K562 (cell line): ENCODE results near the gene PET117. TPM values are rescaled to one million over a fixed set of nuclear protein-coding genes. Genes with fewer than 3 reads are reported as not detected.

Experiments
- HDAC2 ChIP-seq: fragments of 450-650 bp; IDR thresholded peaks from 2 replicates; pipeline ENCODE4 v1.6.1; 2016; ENCODE audit warnings: mild to moderate bottlenecking
- HMBOX1 ChIP-seq: sonication (generic); IDR thresholded peaks from 2 replicates; pipeline ENCODE4 v1.6.1; 2016
- HNRNPH1 ChIP-seq: fragments of 200-400 bp; formaldehyde crosslinking; optimal IDR thresholded peaks from 2 replicates; pipeline ENCODE3; 2017; ENCODE audit warnings: low read depth, mild to moderate bottlenecking, low read length, moderate library complexity
- KLF13 ChIP-seq: fragments of 450-650 bp; IDR thresholded peaks from 2 replicates; pipeline ENCODE4 v1.6.1; 2016; ENCODE audit warnings: missing genetic modification characterization, low read depth, mild to moderate bottlenecking, missing compliant biosample characterization, moderate library complexity, borderline replicate concordance
- SP2 ChIP-seq: IDR thresholded peaks from 2 replicates; pipeline ENCODE4 v1.6.1; 2011; ENCODE audit warnings: mild to moderate bottlenecking, low read depth, low read length, moderate library complexity; ENCODE audit not compliant: poor library complexity, severe bottlenecking; ENCODE audit errors: extremely low read depth
- TARDBP ChIP-seq: fragments of 450-650 bp; IDR thresholded peaks from 2 replicates; pipeline ENCODE4 v1.6.1; 2016
- polyA plus RNA-seq, 8 experiments: library from polyadenylated mRNA; depleted of rRNA in 4 of 8; stranded (reverse) in 5 of 8; unstranded in 3 of 8; fragments of >200 nt; fragmentation: Nextera tagmentation in 2 of 8; fragmentation: Illumina TruSeq in 1 of 8; extraction: Ambion mirVana in 2 of 8; extraction: Trizol in 1 of 8; gene quantifications; 2 replicates each; pipeline versions ENCODE4 v1.2.1 to v1.2.3, GENCODE V29; 2011 to 2014; ENCODE audit warnings: inconsistent platforms in 1 of 8, missing spikeins in 1 of 8
- total RNA-seq, 7 experiments: library from RNA; depleted of rRNA in 6 of 7; stranded (reverse); fragments of >200 nt in 6 of 7; fragmentation: Illumina TruSeq in 2 of 7; extraction: Trizol in 2 of 7; gene quantifications; 2 replicates each; pipeline versions ENCODE4 v1.2.1 to v1.2.3, GENCODE V29; 2011 to 2021; ENCODE audit warnings: low replicate concordance in 1 of 7
- TF ChIP-seq, protein P1 (sequence below), 2 experiments: fragments of 450-650 bp in 1 of 2; sonication (generic) in 1 of 2; formaldehyde crosslinking in 1 of 2; IDR thresholded peaks; 2 replicates each; pipeline versions ENCODE4 v1.7.1 to v1.9.0; 2016 to 2022; ENCODE audit warnings: inconsistent platforms in 1 of 2, mild to moderate bottlenecking in 1 of 2, missing genetic modification reagents in 1 of 2
- TF ChIP-seq, protein P2 (sequence below): fragments of 250-450 bp; sonication (Bioruptor Pico); IDR thresholded peaks from 2 replicates; pipeline ENCODE4 v1.8.0; 2021; ENCODE audit warnings: borderline replicate concordance, mild to moderate bottlenecking, moderate library complexity; ENCODE audit not compliant: poor library complexity, severe bottlenecking
- TF ChIP-seq, protein P3 (sequence below): sonication (generic); formaldehyde crosslinking; IDR thresholded peaks from 2 replicates; pipeline ENCODE4 v1.8.0; 2023; ENCODE audit warnings: missing genetic modification reagents, mild to moderate bottlenecking, borderline replicate concordance

The PET117 gene
- total and polyA plus RNA-seq, 9 of the 15 experiments (the other 6 are each of a cell fraction or from before 2014, with no cell fraction given): 7.1 to 18.2 (median 12.4) TPM

DNA sequence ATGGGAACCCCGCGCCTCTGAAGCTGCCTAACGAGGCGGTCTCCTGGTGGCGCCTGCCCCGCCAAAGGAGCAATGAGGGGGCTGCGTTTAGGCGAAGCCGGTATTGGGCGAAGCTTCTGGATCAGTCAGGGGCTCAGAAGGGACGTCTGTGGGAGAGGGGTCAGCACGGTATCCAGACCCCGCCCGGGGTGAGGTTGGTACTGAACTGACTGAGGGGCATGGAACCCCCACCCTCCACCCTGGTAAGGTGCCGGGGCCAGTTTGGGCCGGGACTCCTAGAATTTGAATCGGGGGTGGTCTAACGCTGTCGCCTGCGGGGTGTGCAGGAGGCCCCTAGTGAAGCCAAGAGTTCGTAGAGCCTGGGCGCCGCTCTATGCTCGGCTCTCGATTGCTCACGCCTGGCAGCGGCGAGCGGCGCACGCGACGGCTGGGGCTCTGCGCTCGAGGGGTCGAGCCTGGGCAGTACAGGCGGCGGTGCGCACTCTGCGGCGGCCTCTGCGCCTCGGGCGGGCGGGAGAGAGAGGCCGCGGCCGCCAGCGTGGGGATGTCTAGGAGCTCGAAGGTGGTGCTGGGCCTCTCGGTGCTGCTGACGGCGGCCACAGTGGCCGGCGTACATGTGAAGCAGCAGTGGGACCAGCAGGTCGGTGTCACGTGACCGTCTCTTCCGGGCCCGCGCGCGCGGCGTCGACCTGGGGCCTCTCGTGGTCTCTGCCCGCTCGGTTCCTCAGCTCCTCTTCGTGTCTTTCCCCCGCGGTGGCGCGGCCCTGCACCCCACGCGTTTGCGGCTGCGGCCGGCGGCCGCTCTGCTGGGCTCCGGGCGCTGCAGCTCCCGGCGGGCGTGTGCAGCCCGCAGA is at the start of gene PET117, which contains the start of gene KAT14 (continued):
- TF ChIP-seq HMBOX1 (no peak), HNRNPH1 (no peak), HDAC2 (no peak), SP2 (no peak), KLF13 (tag) (no peak), TARDBP (no peak)
- TF ChIP-seq, protein P1, sequence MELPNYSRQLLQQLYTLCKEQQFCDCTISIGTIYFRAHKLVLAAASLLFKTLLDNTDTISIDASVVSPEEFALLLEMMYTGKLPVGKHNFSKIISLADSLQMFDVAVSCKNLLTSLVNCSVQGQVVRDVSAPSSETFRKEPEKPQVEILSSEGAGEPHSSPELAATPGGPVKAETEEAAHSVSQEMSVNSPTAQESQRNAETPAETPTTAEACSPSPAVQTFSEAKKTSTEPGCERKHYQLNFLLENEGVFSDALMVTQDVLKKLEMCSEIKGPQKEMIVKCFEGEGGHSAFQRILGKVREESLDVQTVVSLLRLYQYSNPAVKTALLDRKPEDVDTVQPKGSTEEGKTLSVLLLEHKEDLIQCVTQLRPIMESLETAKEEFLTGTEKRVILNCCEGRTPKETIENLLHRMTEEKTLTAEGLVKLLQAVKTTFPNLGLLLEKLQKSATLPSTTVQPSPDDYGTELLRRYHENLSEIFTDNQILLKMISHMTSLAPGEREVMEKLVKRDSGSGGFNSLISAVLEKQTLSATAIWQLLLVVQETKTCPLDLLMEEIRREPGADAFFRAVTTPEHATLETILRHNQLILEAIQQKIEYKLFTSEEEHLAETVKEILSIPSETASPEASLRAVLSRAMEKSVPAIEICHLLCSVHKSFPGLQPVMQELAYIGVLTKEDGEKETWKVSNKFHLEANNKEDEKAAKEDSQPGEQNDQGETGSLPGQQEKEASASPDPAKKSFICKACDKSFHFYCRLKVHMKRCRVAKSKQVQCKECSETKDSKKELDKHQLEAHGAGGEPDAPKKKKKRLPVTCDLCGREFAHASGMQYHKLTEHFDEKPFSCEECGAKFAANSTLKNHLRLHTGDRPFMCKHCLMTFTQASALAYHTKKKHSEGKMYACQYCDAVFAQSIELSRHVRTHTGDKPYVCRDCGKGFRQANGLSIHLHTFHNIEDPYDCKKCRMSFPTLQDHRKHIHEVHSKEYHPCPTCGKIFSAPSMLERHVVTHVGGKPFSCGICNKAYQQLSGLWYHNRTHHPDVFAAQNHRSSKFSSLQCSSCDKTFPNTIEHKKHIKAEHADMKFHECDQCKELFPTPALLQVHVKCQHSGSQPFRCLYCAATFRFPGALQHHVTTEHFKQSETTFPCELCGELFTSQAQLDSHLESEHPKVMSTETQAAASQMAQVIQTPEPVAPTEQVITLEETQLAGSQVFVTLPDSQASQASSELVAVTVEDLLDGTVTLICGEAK (IDR thresholded peaks at IDR 0.05): 0 out of 2 replicates have a peak, but pooled peaks have one; percentile 13
- TF ChIP-seq, protein P1 (CRISPR knock-in tag; IDR thresholded peaks at IDR 0.05): no peak
- TF ChIP-seq, protein P2, sequence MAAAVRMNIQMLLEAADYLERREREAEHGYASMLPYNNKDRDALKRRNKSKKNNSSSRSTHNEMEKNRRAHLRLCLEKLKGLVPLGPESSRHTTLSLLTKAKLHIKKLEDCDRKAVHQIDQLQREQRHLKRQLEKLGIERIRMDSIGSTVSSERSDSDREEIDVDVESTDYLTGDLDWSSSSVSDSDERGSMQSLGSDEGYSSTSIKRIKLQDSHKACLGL (CRISPR knock-in tag): no peak
- TF ChIP-seq, protein P3, sequence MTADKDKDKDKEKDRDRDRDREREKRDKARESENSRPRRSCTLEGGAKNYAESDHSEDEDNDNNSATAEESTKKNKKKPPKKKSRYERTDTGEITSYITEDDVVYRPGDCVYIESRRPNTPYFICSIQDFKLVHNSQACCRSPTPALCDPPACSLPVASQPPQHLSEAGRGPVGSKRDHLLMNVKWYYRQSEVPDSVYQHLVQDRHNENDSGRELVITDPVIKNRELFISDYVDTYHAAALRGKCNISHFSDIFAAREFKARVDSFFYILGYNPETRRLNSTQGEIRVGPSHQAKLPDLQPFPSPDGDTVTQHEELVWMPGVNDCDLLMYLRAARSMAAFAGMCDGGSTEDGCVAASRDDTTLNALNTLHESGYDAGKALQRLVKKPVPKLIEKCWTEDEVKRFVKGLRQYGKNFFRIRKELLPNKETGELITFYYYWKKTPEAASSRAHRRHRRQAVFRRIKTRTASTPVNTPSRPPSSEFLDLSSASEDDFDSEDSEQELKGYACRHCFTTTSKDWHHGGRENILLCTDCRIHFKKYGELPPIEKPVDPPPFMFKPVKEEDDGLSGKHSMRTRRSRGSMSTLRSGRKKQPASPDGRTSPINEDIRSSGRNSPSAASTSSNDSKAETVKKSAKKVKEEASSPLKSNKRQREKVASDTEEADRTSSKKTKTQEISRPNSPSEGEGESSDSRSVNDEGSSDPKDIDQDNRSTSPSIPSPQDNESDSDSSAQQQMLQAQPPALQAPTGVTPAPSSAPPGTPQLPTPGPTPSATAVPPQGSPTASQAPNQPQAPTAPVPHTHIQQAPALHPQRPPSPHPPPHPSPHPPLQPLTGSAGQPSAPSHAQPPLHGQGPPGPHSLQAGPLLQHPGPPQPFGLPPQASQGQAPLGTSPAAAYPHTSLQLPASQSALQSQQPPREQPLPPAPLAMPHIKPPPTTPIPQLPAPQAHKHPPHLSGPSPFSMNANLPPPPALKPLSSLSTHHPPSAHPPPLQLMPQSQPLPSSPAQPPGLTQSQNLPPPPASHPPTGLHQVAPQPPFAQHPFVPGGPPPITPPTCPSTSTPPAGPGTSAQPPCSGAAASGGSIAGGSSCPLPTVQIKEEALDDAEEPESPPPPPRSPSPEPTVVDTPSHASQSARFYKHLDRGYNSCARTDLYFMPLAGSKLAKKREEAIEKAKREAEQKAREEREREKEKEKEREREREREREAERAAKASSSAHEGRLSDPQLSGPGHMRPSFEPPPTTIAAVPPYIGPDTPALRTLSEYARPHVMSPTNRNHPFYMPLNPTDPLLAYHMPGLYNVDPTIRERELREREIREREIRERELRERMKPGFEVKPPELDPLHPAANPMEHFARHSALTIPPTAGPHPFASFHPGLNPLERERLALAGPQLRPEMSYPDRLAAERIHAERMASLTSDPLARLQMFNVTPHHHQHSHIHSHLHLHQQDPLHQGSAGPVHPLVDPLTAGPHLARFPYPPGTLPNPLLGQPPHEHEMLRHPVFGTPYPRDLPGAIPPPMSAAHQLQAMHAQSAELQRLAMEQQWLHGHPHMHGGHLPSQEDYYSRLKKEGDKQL (CRISPR knock-in tag): no peak
